ENCODE data around the gene BRAP. TPM values are rescaled to one million over a fixed set of nuclear protein-coding genes. Genes with fewer than 3 reads are reported as not detected.

BRAP gene, protein sequence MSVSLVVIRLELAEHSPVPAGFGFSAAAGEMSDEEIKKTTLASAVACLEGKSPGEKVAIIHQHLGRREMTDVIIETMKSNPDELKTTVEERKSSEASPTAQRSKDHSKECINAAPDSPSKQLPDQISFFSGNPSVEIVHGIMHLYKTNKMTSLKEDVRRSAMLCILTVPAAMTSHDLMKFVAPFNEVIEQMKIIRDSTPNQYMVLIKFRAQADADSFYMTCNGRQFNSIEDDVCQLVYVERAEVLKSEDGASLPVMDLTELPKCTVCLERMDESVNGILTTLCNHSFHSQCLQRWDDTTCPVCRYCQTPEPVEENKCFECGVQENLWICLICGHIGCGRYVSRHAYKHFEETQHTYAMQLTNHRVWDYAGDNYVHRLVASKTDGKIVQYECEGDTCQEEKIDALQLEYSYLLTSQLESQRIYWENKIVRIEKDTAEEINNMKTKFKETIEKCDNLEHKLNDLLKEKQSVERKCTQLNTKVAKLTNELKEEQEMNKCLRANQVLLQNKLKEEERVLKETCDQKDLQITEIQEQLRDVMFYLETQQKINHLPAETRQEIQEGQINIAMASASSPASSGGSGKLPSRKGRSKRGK
- total RNA-seq (10 to 100 TPM; 18.3 to 29.6 (median 22.1) TPM), polyA plus RNA-seq (10 to 100 TPM; 13.5 to 34.6 (median 13.9) TPM)
- long read RNA-seq, donor 1, full-length matches to known transcripts, result 21 of 28 reads
- long read RNA-seq, donor 1, partial matches to known transcripts, result 2 of 28 reads
- long read RNA-seq, donor 1, other reads (novel, unspliced or antisense), result 5 of 28 reads
- long read RNA-seq, donor 2, full-length matches to known transcripts, result 53 of 70 reads
- long read RNA-seq, donor 2, partial matches to known transcripts, result 11 of 70 reads
- long read RNA-seq, donor 2, other reads (novel, unspliced or antisense), result 6 of 70 reads

GRCh38 chr12:111685811-111686573, at the start of gene BRAP, which contains the start of gene ACAD10:
Gene BRAP, minus strand, starts transcription at chr12:111685956. Its CDS starts 164 bp downstream, at chr12:111685792.
Gene ACAD10, plus strand, starts transcription at chr12:111686053. Its CDS starts 6,657 bp downstream, at chr12:111692710.
- intact Hi-C loops (cut with DNase I), result no loop called here
- DNase-seq (peak; percentile 94 to 97), ATAC-seq (peak; percentile 97 to 99 (median 98))
- Histone ChIP-seq H3K4me3 (peak within 1 kb of the TSS; percentile 89), H3K36me3 (ENCODE audit: insufficient read depth in 1 of 2, low read depth in 1 of 2) (peaks cover under 1 to 25% of the 10 kb centered on the region in 2 donors), H3K27ac (peak within 1 kb of the TSS; percentile 87), H3K27me3 (ENCODE audit: insufficient read depth in 3 of 3, low read length in 2 of 3) (no peaks in the 10 kb centered on the region), H3K9me3 (no peaks in the 10 kb centered on the region), H3K4me1 (peaks cover 15% of the 10 kb centered on the region)
- WGBS, 3 donors, result 0% methylated on average over 47 to 63 of the region's 63 CpGs
- TF ChIP-seq CTCF (IDR thresholded peaks at IDR 0.05), result no peak

DNA sequence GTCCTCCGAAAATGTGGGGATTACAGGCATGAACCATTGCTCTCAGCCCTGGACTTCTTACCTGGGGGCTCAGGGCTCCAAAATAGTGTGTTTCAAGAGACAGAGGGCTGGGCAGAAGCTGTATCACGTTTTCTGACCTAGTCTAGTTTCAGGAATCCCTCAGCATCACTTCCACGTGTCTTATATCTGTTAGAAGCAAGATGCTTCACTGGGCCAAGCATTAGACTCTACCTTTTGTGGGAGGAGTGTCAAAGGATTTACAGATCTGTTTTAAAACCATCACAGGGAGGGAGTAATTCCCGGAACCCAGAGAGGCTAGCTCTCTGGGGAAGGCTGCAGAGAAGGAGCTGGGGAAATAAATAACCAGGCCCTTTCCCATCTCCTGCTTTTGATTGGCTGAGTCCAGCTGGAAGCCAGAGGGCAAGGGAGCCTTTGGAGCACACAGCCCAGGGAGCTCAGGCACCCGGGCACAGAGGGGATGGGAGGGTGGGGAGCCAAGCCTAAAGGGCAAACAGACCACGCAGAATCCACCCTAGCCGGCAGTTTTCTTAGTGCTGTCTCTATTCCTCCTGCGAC, 47.7 kb upstream of the BRAP start:
- H3K27ac ChIP-seq, result no peak overlapping the region
- H3K4me3 ChIP-seq, result no peak overlapping the region
- no peaks in the 10 kb centered on the region for H3K9me3 ChIP-seq
- no peaks in the 10 kb centered on the region for H3K4me1 ChIP-seq
- H3K36me3 ChIP-seq (ENCODE audit: insufficient read depth in 1 of 2, low read depth in 1 of 2), result peaks cover 4 to 89% of the 10 kb centered on the region in 2 donors
- DNase-seq (no peak), ATAC-seq (no peak)
- TF ChIP-seq CTCF (IDR thresholded peaks at IDR 0.05), result no peak
- 85 to 89% (median 86%) methylated on average over 8 of the region's 8 CpGs for WGBS, 3 donors
- intact Hi-C loops (cut with DNase I), result no loop called here
- no peaks in the 10 kb centered on the region for H3K27me3 ChIP-seq (ENCODE audit: insufficient read depth in 3 of 3, low read length in 2 of 3)

DNA sequence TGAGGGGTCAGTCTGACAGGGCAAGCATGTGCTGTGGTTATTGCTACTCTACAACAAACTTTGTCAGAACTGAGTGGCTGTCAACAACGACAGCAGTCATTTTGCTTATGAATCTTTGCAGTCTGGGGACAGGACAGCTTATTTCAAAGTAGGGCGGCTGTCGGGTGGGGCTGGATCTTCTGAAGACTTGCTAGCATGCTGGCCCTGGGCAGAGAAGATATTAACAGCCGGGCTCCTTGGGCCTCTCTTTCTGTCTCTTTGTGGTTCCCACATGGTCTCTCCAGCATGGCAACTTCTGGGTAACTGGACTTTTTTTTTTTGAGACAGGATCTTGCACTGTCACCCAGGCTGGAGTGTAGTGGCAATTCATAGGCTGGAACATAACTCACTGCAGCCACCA, 47.0 kb upstream of the BRAP start:
- no peaks in the 10 kb centered on the region for H3K27me3 ChIP-seq (ENCODE audit: insufficient read depth in 3 of 3, low read length in 2 of 3)
- TF ChIP-seq CTCF (IDR thresholded peaks at IDR 0.05), result no peak
- H3K4me1 ChIP-seq, result no peaks in the 10 kb centered on the region
- ATAC-seq (no peak), DNase-seq (no peak)
- H3K4me3 ChIP-seq, result no peak overlapping the region
- WGBS, 3 donors, result 82 to 97% (median 94%) methylated on average over 4 of the region's 4 CpGs
- no peak overlapping the region for H3K27ac ChIP-seq
- peaks cover 4 to 90% of the 10 kb centered on the region in 2 donors for H3K36me3 ChIP-seq (ENCODE audit: insufficient read depth in 1 of 2, low read depth in 1 of 2)
- intact Hi-C loops (cut with DNase I), result no loop called here
- H3K9me3 ChIP-seq, result no peaks in the 10 kb centered on the region

DNA sequence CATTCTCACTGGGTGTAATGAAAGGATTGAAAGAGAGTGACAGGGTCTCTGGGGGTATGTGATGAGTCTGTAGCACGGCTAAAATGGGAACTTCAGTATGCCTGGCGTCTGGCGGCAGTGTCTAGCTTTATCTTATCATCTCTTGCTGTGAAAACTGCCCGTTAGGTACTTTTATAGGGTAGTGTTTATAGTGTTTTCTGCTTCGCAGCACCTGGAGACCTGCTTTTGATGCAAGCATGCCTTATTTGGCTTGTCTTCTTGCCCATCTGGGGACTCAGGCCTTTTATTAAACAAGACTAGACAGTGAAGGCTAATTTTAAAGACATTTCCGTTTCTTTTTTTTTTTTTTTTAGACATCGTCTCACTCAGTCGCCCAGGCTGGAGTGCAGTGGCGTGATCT, 44.7 kb upstream of the BRAP start:
- peaks cover 4 to 88% of the 10 kb centered on the region in 2 donors for H3K36me3 ChIP-seq (ENCODE audit: insufficient read depth in 1 of 2, low read depth in 1 of 2)
- DNase-seq (no peak), ATAC-seq (no peak)
- no peak for TF ChIP-seq CTCF (IDR thresholded peaks at IDR 0.05)
- no peaks in the 10 kb centered on the region for H3K9me3 ChIP-seq
- no peak overlapping the region for H3K27ac ChIP-seq
- intact Hi-C loops (cut with DNase I), result no loop called here
- no peaks in the 10 kb centered on the region for H3K27me3 ChIP-seq (ENCODE audit: insufficient read depth in 3 of 3, low read length in 2 of 3)
- H3K4me1 ChIP-seq, result no peaks in the 10 kb centered on the region
- H3K4me3 ChIP-seq, result no peak overlapping the region
- WGBS, 3 donors, result 92 to 93% (median 93%) methylated on average over 9 of the region's 9 CpGs

All from psoas muscle (tissue), 8 donors.